GM19035 (cell line): ENCODE measurements around the gene TLX2.

Source experiments
- ATAC-seq: cut with Tn5 transposase; IDR thresholded peaks from one replicate; pipeline ENCODE4 v1.9.1; 2021; ENCODE audit not compliant: unreplicated experiment

Gene TLX2

DNA sequence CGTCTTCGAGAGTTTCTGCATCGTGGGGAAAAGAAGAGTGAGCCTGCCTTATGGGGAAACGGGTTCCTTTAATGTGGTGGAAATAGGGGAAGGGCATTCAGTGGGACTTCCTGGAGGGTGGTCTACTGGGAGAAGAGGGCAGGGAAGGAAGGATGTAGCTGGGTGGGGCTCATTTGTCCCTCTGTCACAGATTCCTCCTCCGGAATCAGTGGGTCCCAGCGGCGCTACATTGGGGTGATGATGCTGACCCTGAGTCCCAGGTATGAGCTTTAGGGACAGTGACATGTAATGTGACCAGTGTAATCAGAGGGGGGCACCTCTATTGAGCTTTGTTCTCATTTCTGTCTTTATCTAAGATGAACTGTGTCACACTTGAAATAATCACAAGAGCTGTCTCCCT lies 17.4 kb downstream of the TLX2 start:
- no peak for ATAC-seq

DNA sequence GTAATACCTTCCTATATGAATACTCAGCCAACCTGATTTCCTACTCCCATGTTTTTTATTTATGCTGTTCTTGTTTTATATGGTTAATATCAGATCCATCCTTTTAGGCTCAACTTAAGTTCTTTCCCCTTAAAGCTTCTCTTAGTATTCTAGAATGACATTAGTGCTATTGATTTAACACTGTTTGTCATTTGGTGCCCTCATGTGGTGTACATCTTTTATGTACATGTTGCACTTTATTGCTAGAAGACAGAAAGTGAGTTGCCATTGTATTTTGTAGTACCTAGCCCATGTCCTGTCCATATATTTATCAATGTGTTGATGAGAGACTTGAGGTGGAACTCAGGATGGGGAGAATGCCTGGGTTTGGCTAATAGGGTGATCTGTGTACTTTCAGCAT lies 18.0 kb downstream of the TLX2 start:
- ATAC-seq = no peak

DNA sequence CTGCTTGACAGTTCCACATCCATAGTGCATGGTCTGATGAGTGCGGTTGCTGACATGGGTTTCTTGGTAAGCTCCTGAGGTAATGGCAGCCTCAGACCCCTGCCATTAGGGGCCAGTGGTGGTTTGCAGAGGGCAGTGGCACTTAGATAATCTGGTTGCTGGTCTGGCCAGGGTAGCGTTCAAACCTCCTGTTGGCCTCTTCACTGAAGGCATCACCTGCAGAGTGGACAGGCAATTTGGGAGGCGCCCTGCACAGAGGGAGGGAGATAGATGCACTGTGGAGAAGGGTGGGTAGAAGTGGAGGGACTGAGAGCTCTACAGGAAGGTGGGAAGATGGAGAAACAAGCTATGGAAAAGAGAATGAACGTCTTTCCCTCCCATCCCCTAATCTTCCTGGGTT lies 19.2 kb downstream of the TLX2 start:
- ATAC-seq = no peak

DNA sequence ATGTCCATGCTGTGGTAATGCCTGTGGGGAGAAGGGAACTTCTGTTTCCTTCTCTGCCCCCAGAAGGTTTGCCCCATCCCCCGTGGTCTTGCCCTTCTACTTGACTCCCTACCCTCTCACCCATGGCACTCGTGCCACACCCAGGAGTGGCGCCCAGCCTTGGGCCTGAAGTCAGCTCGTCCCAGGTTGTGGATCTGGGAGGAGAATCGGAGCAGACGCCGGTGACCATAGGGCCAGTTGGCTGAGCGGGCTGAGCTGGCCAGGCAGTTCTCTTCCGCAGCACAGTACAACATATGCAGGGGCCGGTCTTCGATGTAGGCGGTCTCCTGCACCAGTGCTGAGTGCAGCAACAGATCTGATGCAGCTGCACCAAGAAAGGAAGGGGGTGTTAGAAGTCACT lies 20.2 kb downstream of the TLX2 start:
- ATAC-seq = no peak

DNA sequence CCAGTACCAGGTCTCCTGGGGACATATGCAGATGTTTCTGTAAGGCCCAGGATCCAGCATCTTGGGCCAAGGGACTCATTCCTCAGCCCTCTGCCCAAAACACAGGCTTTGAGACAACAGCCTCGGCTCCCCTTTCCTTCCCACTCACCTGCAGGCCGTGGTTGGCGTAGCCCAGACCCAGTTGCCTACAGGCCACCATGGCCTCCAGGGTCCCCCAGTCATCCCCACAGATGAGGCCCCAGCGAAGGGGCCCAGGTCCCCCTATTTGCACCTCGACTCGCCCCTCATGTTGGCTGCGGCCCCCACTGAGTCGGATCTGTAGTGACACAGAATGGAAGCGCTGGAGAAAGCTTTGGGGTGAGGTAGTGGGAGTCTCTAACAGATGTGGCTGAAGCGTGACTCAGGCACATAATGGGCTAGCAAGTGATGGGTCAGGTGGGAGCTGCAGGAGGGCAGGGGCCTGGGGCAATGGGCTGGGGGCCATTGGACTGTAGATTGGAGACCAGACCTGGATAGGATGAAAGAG lies 21.3 kb downstream of the TLX2 start:
- no peak for ATAC-seq

DNA sequence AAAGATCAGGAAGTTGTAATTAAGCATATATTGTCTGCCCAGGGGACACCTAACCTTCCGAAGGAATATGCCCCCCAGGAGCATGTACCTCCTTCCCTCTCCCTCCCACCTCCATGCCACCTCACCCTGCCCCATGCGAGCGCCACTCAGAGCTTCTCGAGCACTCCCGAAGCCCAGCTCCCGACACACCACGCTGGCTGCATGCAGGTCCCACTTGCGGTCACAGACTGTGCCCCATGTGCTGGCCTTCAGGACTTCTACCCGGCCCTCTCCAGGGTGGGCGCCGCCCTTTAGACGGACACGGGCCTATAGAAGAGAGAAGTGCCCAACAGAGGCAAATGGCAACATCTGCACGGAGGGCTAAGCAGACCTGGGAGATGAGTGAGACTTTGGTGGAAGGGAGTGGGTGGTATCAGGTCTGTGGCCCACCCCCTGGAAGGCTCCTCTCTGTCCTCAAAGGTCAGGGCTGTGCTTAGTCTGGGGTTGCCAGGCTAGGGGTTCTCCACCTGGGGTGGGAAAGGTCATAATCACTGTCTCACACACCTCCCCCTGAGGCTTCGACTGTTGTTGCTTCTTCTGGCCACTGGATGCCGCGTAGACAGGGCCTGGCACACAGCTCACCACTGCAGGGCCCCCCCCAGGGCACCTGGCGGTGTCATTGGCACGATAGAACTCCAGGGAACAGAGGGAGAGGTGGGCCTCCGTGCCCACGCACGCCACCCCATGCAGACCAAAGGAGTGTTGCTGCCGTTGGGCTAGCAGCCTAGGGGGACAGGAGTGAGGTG lies 22.1 kb downstream of the TLX2 start:
- ATAC-seq = no peak

DNA sequence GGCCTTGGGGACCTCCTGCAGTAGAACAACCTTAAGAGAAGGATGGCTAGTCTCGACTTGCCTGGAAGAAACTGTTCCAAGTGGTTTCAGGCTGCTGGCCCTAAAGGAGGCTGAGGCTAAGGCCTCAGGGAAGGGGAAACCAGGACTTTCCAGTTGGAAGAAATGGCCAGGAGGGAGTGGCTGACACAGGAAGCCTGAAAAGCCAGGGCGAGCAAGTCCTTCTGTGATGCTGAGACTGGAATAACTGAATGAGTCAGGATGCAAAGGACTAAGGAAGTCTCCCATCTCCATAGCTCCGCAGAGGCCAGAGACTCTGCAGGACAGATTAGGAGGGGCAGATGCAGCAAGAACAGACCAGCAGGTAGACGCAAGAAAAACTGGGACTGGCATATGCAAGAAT lies 22.9 kb downstream of the TLX2 start:
- no peak for ATAC-seq

DNA sequence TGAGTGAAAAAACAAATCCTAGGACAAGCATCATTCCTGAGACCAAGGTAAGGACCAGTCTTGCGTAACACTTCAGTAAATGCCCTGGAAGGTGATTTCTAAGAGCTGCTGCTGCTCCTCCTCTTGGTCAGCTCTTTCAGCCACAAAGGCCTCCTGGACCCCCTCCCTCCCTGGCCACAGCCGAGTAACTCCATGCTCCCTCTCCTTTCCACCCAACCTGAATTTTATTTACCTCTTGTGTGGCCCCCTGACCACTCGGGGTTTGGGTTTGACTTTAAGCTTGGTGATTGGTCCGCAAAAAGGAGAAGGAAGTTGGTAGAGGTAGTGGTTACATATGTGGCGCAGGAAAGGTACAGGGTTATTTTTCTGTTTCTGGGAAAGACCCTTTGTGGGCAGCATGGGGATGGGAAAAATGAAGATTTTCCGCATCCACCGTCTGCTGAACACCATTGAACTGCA lies 24.7 kb downstream of the TLX2 start:
- no peak for ATAC-seq

DNA sequence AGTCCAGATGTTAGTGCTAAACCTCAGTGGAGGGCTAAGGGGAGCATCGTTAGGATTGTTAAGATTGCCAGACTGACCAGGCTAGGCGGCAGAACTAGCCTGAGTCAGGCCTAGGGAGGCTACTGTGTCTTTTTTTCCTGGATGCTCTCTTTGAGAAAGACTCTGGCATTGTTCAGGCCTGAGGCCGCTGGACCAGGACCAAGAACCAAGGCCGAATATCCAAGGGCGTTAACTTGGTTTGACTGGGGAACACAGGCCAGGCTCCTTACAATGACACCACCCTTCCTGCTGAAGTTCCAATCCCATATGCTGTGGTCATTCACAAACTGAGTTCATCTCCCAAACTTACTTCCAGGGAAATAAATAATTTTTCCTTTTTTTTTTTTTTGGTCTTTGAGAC lies 26.0 kb downstream of the TLX2 start:
- no peak for ATAC-seq

DNA sequence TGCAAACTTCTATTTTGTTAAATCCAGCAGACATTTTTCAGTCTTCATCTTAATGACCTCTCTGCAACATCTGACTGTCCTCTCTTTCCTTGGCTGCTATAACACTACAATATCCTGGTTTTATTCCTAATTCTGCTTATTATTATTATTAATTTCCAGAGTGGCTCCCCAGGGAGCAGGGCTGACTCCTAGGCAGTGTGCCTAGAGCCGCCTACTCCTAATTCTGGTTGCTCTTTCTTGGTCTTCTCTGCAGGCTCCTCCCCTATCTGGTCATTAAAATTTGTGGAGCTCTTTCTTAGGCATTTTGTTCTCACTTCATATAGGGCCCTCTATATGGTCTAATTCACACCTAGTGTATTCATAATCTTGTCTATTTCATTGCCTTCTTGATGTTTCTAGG lies 28.7 kb downstream of the TLX2 start:
- ATAC-seq = no peak

DNA sequence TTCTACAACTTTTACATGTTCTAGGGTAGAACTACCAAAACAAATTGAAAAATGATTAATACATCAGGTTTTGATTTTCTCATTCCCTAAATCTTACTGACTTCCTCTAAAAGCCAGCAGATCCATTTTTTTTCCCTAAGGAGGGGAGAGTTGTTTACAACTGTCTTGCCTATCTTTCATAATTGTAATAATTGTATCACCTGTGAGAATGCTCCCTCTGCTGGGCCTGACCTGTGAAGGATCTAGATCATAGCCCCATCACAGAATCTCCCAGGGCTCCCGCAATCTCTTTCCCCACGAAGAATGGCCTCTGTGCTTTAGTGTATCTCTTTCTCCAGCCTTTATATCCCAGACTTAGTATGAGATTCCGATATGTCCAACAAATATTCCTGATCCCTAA lies 30.4 kb downstream of the TLX2 start:
- no peak for ATAC-seq

DNA sequence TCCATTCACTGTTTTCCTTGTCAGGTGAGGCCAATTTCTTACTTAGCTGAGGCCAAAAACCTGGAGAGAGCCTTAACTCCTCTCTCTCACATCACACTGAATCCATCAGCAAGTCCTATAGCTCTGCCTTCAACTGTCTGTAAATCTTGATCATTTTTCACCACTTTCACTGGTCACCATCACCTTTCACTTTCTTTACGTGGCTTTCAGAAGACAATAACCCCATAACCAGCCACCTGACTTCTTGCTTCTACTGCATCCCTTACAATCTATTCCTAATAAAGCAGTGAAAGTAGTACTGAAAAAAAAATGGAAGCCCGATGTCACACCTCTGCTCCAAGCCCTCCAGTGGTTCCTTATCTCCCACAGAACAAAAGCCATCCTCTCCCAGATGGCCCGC lies 31.8 kb downstream of the TLX2 start:
- ATAC-seq = no peak

DNA sequence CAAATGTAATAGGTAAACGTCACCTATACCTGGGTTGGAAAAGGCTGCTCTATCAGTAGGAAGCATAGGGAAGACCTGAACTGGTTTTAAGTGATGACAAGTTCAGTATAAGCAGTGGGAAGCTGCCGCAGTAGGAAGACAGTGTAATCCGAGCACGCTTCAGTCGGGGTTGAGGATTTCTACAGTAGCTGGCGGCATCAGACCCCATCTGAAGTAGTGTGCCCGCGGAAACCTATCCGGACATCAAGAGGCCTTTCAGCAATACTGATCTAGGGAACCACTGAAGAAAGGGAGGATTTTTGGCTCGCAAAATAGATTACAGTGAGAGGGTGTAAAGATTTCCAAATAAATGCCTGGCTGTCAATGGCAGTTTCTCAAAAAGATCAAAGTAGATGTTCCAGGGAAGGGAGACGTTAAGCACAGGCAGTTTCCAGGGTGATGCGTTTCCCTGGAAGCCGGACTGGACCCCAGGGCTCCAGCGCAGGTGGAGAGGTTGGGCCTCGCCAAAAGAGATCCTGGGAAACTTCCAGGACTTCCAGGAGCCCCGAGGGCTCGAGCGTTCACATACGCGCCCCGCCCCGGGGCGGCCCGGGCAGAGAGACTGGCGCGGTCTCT lies 34.1 kb downstream of the TLX2 start:
- no peak for ATAC-seq

DNA sequence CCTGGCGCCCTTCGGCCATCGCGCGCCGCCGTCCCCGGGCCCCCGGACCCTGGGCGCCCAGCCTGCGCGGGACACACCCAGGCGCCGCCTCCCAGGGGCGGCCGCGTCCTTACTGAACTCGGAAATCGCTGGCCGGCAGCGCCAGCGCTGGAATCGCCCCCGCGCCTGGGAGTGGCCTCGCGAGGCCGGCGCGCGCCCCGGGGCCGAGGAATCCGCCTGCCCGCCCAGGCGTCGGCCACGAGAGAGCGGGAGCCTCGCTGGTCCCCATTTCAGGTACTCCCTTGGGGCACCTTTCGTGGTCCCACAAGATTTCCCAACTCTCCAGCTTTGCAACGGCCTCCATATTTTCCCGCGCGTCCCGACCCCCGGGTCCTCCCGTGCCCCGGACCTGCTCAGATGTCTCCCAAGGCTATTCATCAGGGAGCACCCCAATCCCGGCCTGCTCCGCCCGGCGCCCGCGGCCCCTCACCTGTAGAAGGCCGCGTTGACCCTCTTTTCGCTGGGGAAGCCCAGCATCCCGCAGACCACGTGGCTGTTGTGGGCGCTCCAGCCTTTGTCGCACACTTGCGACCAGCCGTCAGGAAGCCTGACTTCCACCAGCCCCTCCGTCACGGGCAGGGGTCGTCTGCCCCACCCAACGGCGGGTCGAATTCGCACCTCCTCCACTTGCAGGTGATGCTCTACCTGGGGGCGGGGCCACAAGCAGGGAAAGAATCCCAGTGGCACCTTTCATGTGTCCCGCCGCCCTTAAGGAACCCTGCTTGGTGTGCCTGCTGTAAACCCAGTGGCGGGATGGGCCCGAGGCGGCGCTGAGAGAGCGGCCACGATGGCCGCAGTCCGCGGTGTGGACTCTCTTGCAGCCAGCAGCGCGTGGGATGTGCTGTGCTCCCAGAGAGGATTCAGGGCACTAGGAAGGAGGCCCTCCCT lies 34.9 kb downstream of the TLX2 start:
- peak; percentile 31 for ATAC-seq

DNA sequence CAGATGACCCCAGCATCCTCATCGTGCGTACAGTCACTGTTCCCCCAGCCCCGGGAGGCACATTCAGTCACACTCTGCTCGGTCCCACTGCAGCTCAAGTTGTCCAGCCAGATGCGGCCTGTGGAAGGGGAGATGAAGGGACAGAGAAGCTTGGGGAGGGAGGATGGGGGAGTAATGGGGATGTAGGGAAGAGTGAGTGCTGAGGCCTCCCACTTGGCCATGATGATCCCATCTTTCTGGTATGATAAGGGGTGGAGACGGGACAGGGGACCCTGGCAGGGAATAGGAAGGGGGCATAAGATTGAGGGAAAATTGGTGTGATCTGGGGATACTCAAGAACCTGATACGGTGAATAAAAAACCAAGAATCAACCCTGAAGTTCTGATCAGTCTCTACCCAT lies 36.0 kb downstream of the TLX2 start:
- ATAC-seq = no peak

DNA sequence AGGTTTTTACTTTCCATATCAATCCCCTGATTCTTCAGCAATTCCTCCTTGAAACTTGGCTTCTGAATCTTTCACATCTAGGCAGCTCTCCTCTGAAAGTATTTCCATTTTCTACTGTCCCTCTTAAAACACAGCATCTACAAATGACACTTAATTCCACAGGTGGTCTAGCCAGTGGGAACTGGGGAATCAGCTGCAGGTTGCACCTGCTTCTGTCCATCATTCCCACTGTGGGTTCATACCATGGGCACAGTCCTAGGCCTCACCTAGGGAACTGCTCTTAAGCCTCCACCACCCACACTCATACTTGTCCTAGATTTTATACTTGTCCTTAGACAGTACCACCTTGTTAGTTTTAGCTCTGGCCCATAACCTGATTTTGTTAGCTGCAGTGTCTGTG lies 37.3 kb downstream of the TLX2 start:
- ATAC-seq = no peak

DNA sequence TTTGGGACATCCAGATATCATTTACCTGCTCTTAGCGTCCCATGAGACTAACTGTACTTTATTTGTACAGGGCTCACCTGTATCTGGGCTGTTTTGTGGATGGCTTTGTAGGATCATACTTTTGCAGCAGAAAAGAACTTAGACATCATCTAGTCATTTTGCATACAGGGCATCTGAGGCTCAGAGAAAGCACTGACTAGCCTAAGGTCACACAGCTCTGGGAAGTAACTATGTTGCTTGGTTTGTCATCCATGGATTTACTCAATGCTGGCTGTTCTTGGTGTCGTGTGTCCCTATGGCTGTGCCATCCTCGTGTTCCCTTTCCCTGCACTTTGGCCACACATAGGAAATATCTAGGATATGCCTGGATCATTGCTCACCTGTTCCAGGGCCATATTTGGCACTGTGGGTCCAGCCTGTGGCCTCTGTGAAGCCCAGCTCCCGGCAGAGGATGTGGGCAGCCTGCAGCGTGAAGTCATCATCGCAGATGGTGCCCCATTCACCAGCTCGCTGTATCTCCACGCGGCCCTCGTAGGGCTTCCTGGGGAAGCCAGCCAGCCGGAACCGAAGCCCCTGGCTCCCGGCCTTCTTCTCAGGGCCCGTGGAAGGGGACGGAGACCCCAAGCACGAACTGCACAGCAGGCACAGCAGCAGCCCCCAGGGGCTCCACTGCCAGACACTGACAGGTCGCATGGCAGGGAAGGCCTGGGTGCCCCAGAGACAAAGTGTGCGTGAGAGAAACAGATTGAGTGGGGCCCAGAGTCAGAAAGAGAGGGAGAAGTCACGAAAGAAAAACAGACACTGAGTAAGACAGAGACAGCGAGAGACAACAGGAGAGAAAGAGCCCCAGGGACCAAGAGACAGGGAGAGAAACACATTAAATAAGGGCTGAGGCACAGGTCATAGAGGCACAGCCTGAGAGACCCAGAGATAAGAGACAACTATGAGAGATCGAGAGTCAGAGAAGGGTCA lies 38.0 kb downstream of the TLX2 start:
- ATAC-seq = no peak

DNA sequence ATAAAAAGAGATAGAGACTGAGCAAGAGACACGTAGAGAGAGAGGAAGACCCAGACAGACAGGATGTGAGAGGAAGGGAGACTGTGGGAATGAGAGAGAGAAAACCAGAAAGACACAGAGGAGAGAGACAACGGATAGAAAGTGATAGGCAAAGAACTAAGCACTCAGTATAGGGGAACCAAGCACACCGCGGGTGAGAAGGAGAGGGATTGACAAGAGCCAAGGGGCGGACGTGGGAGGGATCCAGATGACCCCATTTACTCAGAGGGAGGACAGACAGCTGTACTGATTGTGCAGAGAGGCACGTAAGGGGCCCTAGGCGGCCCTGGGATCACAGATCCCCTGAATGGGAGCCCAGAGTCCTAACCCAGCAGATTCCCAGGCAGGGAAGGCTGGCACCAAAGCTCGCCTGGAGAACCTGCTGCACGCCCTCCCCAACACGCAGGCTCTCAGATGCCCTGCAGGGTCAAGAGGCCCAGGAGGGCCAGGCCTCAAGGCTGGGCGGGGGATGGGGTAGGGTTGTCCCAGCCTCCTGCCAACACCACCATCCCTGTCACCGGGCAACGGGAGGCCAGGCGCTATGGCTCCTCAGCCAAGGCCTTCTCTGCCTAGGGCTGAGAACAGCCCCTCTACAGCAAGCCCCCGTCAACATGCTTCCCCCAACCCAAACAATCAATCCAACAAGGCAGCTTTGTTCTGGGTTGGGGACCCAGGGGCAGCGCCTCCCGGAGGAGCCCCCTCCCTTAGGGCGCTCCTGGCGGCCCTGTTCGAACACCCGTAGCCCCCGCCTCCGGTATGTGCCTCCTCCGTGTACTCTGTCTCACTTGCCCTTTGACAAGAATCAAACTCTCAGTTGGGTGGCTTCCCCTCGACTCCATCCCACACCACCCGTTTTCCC lies 38.9 kb downstream of the TLX2 start:
- ATAC-seq = no peak
